ENCODE data around the gene CFAP65. TPM values are rescaled to one million over a fixed set of nuclear protein-coding genes. Genes with fewer than 3 reads are reported as not detected.

Gene CFAP65
- total RNA-seq, 1 donor from 2014 or later: not detected

DNA sequence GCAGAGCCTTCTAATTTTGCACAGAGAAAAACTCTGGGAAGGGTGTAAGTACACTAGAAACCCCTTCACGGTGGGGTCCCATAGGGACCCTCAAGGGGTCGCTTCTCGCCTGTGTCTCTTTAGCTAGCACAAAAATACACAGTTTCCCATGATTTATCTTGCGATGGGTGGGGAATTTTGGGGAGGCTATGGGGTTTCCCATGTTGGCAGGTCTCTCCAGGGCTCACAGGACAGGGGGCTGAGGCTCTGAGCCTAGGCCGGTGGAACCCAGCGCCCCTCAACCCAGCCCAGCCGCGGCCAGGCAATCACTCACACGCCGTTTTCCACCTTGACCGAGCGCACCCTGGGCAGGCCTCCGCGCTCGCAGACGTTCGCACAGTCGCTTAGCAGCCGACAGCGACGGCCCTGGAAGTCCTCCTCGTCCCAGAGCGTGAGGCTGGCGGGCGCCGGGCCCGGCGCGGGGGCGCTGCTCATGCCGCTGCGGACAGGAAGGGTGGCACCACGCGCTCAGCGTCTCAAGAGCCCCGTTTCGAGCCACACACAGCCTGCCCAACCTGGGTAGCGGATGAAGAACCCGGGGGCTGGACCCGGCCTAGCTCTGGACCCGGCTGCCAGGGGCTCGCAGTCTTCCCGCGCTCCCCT lies 48.5 kb downstream of the CFAP65 start:
- H3K27me3 Mint-ChIP-seq (ENCODE audit: unreplicated experiment): peaks cover 75% of the 10 kb centered on the region
- H3K36me3 Mint-ChIP-seq (ENCODE audit: unreplicated experiment): no peaks in the 10 kb centered on the region
- H3K27ac Mint-ChIP-seq (ENCODE audit: unreplicated experiment): no peak overlapping the region
- no peaks in the 10 kb centered on the region for H3K9me3 Mint-ChIP-seq (ENCODE audit: unreplicated experiment)
- H3K4me3 Mint-ChIP-seq (ENCODE audit: unreplicated experiment): peak overlapping the region; percentile 22
- TF ChIP-seq, protein P1, sequence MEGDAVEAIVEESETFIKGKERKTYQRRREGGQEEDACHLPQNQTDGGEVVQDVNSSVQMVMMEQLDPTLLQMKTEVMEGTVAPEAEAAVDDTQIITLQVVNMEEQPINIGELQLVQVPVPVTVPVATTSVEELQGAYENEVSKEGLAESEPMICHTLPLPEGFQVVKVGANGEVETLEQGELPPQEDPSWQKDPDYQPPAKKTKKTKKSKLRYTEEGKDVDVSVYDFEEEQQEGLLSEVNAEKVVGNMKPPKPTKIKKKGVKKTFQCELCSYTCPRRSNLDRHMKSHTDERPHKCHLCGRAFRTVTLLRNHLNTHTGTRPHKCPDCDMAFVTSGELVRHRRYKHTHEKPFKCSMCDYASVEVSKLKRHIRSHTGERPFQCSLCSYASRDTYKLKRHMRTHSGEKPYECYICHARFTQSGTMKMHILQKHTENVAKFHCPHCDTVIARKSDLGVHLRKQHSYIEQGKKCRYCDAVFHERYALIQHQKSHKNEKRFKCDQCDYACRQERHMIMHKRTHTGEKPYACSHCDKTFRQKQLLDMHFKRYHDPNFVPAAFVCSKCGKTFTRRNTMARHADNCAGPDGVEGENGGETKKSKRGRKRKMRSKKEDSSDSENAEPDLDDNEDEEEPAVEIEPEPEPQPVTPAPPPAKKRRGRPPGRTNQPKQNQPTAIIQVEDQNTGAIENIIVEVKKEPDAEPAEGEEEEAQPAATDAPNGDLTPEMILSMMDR (IDR thresholded peaks at IDR 0.05): no peak
- DNase-seq (ENCODE audit: extremely low spot score, unreplicated experiment): no peak
- peaks cover 12% of the 10 kb centered on the region for H3K4me1 Mint-ChIP-seq (ENCODE audit: unreplicated experiment)

DNA sequence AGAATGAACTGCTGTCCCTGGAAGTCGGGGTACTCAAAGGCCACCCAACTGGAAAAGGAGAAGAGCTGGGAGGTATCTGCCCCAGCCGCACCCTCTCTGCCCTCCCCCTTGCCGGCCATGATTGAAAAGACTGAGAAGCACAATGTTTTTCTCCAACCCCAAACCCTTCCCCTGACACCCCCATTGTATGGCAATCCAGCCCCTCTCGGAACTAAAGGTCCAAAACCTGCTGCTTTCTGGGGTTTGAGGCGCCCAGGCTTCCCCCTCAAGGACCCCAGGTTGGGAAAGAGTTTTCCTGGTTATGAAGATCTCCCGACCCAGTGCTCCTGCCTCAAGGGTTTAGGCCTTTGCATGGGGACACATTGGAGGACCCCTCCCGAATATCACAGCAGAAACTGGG lies 49.1 kb downstream of the CFAP65 start:
- Mint-ChIP-seq H3K4me1 (ENCODE audit: unreplicated experiment) (peaks cover 10% of the 10 kb centered on the region), H3K27me3 (ENCODE audit: unreplicated experiment) (peaks cover 78% of the 10 kb centered on the region)
- TF ChIP-seq, protein P1 (IDR thresholded peaks at IDR 0.05): no peak

DNA sequence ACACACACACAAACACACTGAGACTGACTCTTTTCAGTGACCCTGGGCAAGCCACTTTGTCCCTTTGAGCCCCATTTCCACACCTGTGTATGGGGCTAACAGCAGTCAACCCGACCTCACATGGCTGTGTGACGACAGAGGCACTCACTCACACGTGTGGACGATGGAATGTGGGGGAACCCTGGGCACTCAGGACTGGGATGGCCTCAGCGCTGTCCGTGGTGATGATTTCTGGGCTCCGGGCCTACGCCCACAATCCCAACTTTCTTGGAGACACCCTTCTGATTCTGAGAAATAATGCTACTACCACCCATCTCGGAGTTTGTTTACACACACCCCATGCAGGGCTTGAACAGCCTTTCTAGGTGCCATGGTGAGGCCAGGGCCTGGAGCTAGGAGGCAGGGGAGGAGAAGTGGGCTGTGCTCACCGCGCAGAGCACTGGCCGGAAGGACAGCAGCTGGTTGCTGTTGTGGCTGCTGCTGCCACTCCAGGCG lies 49.6 kb downstream of the CFAP65 start:
- Mint-ChIP-seq H3K4me3 (ENCODE audit: unreplicated experiment) (no peak overlapping the region), H3K27me3 (ENCODE audit: unreplicated experiment) (peaks cover 79% of the 10 kb centered on the region), H3K4me1 (ENCODE audit: unreplicated experiment) (peaks cover 7% of the 10 kb centered on the region), H3K27ac (ENCODE audit: unreplicated experiment) (no peak overlapping the region), H3K9me3 (ENCODE audit: unreplicated experiment) (no peaks in the 10 kb centered on the region), H3K36me3 (ENCODE audit: unreplicated experiment) (no peaks in the 10 kb centered on the region)
- no peak for DNase-seq (ENCODE audit: extremely low spot score, unreplicated experiment)
- TF ChIP-seq, protein P1 (IDR thresholded peaks at IDR 0.05): no peak

More for the DNA sequence above, 49.1 kb downstream of the CFAP65 start:
- DNase-seq (ENCODE audit: extremely low spot score, unreplicated experiment): no peak
- H3K27ac Mint-ChIP-seq (ENCODE audit: unreplicated experiment): no peak overlapping the region
- H3K9me3 Mint-ChIP-seq (ENCODE audit: unreplicated experiment): no peaks in the 10 kb centered on the region
- H3K4me3 Mint-ChIP-seq (ENCODE audit: unreplicated experiment): no peak overlapping the region
- H3K36me3 Mint-ChIP-seq (ENCODE audit: unreplicated experiment): no peaks in the 10 kb centered on the region

DNA sequence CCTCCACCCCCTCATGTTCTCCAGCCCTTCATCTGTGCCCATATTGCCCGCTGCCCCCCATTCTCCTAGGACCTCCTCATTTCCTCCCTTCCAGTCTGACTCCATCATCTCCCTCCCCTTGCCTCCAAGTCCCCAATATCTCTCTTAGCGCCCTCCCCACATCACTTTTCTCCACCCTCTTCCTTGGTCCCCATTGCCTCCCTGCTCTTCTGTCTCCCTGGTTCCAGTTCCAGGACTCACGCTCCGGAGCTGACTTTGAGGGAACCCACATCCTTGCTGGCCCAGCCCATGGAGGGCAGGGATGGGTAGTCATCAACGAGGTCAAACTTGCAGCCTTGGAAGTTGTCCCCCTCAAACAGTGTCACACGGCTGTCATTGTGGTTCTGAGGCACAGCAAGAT lies 50.7 kb downstream of the CFAP65 start:
- DNase-seq (ENCODE audit: extremely low spot score, unreplicated experiment): no peak
- Mint-ChIP-seq H3K4me1 (ENCODE audit: unreplicated experiment) (peaks cover 11% of the 10 kb centered on the region), H3K27ac (ENCODE audit: unreplicated experiment) (no peak overlapping the region), H3K9me3 (ENCODE audit: unreplicated experiment) (no peaks in the 10 kb centered on the region), H3K36me3 (ENCODE audit: unreplicated experiment) (no peaks in the 10 kb centered on the region), H3K4me3 (ENCODE audit: unreplicated experiment) (no peak overlapping the region), H3K27me3 (ENCODE audit: unreplicated experiment) (peaks cover 83% of the 10 kb centered on the region)
- TF ChIP-seq, protein P1 (IDR thresholded peaks at IDR 0.05): no peak

DNA sequence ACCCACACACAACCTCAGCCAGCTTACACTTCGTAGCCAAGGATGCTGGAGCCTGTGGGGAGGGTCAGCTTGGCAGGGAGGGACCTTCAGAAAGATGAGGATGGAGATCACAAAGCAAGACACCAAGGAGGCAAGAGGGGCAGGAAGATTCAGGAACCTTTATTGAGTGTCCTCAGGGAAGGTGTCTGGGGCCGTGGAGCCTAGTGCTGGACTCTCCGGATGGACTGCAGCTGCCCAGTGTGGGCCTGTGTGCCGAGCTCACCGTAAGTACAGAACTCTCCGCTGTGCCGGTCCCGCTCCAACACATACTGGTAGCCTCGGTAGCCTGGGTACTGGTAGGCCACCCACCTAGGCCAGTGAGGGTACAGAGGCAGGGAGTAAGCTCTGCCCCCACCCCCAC lies 51.3 kb downstream of the CFAP65 start:
- DNase-seq (ENCODE audit: extremely low spot score, unreplicated experiment): no peak
- Mint-ChIP-seq H3K27ac (ENCODE audit: unreplicated experiment) (no peak overlapping the region), H3K9me3 (ENCODE audit: unreplicated experiment) (no peaks in the 10 kb centered on the region), H3K4me1 (ENCODE audit: unreplicated experiment) (peaks cover 12% of the 10 kb centered on the region), H3K36me3 (ENCODE audit: unreplicated experiment) (no peaks in the 10 kb centered on the region), H3K4me3 (ENCODE audit: unreplicated experiment) (no peak overlapping the region), H3K27me3 (ENCODE audit: unreplicated experiment) (peaks cover 80% of the 10 kb centered on the region)
- TF ChIP-seq, protein P1 (IDR thresholded peaks at IDR 0.05): no peak
